ENCODE measurements around the gene KIN. TPM values are rescaled to one million over a fixed set of nuclear protein-coding genes. Genes with fewer than 3 reads are reported as not detected.

The KIN gene
- total RNA-seq, 3 donors from 2014 or later, result 8.6 to 10.5 (median 9.1) TPM

DNA sequence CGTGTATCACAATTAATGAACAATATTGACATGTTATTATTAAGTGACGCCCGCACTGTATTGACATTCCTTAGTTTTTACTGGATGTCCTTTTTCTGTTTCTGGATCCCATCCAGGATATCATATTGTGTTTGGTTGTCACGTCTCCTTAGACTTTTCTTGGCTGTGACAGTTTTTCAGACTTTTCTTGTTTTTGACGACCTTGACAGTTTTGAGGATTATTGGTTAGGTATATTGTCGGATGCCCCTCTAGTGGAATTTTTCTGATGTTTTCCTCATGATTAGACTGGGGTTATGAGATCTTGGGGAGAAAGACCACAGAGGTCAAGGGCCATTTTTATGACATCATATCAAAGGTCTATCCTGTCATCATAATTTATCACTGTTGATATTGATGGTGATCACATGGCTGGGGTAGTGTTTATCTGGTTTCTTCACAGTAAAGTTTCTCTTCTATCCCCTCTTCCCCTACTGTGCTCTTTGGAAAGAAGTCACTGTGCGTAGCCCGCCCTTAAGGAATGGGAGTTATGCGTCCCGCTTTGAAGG, 41.6 kb upstream of the KIN start:
- Histone ChIP-seq H3K4me3 (no peak overlapping the region), H3K4me1 (ENCODE audit: low read depth) (no peaks in the 10 kb centered on the region), H3K36me3 (ENCODE audit: low read depth) (no peaks in the 10 kb centered on the region), H3K9me3 (no peaks in the 10 kb centered on the region)
- no peak for ATAC-seq
- intact Hi-C loops (cut with DNase I, micrococcal nuclease), result no loop called here
- TF ChIP-seq, protein P1, sequence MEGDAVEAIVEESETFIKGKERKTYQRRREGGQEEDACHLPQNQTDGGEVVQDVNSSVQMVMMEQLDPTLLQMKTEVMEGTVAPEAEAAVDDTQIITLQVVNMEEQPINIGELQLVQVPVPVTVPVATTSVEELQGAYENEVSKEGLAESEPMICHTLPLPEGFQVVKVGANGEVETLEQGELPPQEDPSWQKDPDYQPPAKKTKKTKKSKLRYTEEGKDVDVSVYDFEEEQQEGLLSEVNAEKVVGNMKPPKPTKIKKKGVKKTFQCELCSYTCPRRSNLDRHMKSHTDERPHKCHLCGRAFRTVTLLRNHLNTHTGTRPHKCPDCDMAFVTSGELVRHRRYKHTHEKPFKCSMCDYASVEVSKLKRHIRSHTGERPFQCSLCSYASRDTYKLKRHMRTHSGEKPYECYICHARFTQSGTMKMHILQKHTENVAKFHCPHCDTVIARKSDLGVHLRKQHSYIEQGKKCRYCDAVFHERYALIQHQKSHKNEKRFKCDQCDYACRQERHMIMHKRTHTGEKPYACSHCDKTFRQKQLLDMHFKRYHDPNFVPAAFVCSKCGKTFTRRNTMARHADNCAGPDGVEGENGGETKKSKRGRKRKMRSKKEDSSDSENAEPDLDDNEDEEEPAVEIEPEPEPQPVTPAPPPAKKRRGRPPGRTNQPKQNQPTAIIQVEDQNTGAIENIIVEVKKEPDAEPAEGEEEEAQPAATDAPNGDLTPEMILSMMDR (IDR thresholded peaks at IDR 0.05), result no peak
- no peak for DNase-seq

DNA sequence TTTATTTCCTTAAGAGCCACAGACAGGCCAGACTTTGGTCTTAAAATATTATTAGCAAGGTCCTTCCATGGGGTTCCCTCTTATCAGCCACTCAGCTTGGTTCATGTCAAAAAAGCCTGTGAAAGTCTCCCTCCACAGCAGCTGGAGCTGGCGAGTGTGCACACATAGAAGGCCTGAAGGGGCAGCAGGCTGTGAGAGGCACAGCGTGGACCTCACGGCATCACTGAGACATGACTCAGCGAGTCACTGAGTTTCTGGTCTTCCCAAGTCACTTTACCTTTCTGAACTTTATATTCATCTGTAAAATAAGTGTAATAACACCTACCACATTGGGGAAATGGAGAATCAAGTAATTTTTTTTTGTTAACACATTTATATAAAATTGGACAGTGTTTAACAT, 39.2 kb upstream of the KIN start:
- TF ChIP-seq, protein P1 (IDR thresholded peaks at IDR 0.05), result no peak
- DNase-seq (no peak), ATAC-seq (no peak)
- no peaks in the 10 kb centered on the region for H3K9me3 ChIP-seq
- intact Hi-C loops (cut with DNase I, micrococcal nuclease), result no loop called here
- H3K36me3 ChIP-seq (ENCODE audit: low read depth), result no peaks in the 10 kb centered on the region
- no peak overlapping the region for H3K4me3 ChIP-seq
- H3K4me1 ChIP-seq (ENCODE audit: low read depth), result no peaks in the 10 kb centered on the region

DNA sequence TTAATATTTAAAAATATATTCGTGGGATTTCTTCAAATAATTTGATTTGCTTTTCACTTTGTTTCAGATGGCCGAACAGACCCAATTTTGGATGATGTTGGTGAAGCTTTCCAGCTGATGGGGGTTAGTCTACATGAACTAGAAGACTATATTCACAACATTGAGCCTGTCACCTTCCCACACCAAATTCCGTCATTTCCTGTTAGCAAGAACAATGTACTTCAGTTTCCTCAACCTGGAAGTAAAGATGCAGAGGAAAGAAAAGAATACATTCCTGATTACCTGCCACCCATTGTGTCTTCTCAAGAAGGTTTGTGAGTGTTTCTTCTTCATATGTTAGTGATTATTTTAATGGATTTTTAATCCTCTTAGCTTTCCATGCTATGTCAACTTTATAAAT, 36.5 kb upstream of the KIN start:
- no peak for ATAC-seq
- H3K9me3 ChIP-seq, result no peaks in the 10 kb centered on the region
- TF ChIP-seq, protein P1 (IDR thresholded peaks at IDR 0.05), result no peak
- intact Hi-C loops (cut with DNase I, micrococcal nuclease), result no loop called here
- H3K4me3 ChIP-seq, result no peak overlapping the region
- H3K4me1 ChIP-seq (ENCODE audit: low read depth), result peaks cover 2% of the 10 kb centered on the region
- DNase-seq, result no peak
- no peaks in the 10 kb centered on the region for H3K36me3 ChIP-seq (ENCODE audit: low read depth)

DNA sequence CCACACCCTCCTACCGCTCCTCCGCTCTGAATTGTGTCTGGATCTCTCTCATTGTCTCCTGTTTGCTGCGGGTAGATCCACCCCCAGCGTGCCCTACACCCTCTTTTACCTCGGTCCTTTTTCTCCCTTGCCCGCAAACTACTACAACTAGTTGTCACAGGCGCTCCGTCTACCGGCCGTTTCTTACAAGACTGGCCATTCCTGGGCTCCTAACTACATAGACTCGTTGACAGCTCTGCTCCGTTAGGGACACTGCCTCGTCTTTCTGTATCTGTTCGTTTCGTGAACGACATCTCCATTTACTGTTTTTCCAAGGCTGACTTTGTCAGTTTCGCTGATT, 31.3 kb upstream of the KIN start:
- Histone ChIP-seq H3K36me3 (ENCODE audit: low read depth) (no peaks in the 10 kb centered on the region), H3K4me1 (ENCODE audit: low read depth) (peaks cover 4% of the 10 kb centered on the region), H3K4me3 (peak overlapping the region; percentile 100), H3K9me3 (no peaks in the 10 kb centered on the region)
- intact Hi-C loops (cut with DNase I, micrococcal nuclease), result no loop called here
- TF ChIP-seq, protein P1 (IDR thresholded peaks at IDR 0.05), result no peak
- peak in 2 of 3 donors; percentile 46 to 77 for DNase-seq
- ATAC-seq, result peak; percentile 65

DNA sequence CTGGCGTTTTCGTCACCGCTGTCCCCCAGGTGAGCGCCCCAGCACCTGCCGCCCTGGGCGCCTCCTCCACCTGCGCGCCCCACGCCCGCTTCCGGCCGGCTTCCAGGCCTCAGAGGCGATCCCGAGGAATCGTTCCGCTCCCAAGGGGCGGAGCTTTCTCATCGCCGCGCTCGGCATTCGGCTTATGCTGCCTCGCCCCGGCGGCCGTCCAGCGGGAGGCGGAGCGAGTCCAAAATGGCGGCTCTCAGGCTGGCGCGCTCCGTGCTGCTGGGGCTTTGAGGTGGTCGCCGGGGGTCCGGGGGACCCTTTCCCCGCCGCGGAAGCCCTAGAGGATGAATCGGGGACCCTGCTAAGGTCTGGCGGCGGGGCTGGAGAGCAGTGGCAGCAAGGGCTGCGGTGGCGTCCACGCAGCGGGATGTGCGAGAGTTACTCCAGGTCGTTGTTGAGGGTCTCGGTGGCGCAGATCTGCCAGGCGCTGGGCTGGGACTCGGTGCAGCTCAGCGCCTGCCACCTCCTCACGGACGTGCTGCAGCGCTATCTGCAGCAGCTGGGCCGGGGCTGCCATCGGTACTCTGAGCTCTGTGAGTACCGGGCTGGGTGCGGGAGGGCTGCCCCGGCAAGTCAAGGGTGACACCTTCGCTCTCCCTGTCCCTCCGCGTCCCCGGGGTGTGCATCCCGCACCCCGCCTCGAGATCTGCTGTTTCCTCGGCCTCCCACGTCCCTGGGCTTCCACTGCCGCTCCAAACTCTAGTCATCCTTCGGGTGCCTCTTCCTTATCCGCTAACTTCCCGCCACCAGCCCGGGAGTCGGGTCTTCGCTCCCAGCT, 30.7 kb upstream of the KIN start, which contains the start of gene TAF3:
TSS of gene TAF3 (plus strand) at position 211 of the 826 bp plus-strand sequence. CDS start at position 416, 205 bp downstream.
- ATAC-seq (peak; percentile 98), DNase-seq (peak; percentile 94 to 97 (median 96))
- Histone ChIP-seq H3K4me3 (peak within 1 kb of the TSS; percentile 100), H3K9me3 (no peaks in the 10 kb centered on the region), H3K4me1 (ENCODE audit: low read depth) (peaks cover 4% of the 10 kb centered on the region), H3K36me3 (ENCODE audit: low read depth) (no peaks in the 10 kb centered on the region)
- intact Hi-C loops (cut with DNase I, micrococcal nuclease), result no loop called here
- TF ChIP-seq, protein P1 (IDR thresholded peaks at IDR 0.05), result no peak
